Measurements from ENCODE around the gene WNT1. TPM values are rescaled to one million over a fixed set of nuclear protein-coding genes. Genes with fewer than 3 reads are reported as not detected.
A peak's percentile ranks its signal among the peaks of the same experiment; 100 is the strongest.

Gene WNT1
- total RNA-seq, 2 experiments from 2014 or later, result not detected

DNA sequence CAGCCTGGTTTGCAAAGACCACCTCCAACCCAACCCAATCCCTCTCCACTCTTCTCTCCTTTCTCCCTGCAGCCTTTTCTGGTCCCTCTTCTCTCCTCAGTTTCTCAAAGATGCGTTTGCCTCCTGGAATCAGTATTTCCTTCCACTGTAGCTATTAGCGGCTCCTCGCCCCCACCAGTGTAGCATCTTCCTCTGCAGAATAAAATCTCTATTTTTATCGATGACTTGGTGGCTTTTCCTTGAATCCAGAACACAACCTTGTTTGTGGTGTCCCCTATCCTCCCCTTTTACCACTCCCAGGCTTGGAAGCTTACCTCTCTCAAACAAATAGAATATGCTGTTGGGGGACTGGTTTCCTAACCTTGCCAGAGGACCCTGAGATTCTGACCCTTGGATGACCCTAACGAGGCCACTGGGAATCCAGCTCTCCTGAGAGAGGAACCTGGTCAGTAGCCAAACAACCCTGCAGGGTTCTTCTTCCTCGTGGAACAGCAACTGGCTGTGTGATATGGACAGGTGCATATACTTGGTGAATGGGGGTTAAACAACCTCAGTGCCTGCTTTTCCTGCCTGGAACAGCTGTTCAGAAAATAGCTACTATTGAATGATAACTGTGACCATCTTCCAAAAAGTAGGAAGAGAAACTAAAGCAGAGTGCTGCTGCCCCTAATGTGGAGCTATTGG lies 4.4 kb downstream of the WNT1 start:
- no peak for DNase-seq
- peaks cover 72% of the 10 kb centered on the region for H3K27me3 Mint-ChIP-seq
- H3K27ac Mint-ChIP-seq, result no peak overlapping the region
- H3K4me1 Mint-ChIP-seq, result peaks cover 37% of the 10 kb centered on the region
- no peaks in the 10 kb centered on the region for H3K36me3 Mint-ChIP-seq
- no peaks in the 10 kb centered on the region for H3K9me3 Mint-ChIP-seq
- no peak overlapping the region for H3K4me3 Mint-ChIP-seq

DNA sequence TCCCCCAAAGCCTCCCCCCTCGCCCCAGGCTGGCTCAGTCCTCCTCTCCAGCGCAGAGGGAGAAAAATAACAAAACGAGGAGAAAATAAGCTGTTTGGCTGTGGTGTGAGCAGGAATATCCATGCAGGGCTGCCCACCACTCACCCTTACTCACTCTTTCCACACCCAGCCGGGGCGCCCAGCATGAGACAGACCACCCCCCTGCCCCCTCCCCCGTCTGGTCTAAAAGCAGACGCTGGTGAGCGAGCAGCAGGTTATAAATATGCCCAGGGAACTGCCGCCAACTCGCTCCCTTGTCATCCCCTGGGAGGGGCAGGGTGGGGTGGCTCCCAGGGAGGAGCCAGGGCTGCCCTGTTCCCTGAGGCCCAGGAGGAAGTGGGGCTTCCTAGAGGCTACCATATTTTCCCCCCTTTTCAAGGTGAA lies 7.4 kb downstream of the WNT1 start:
- Mint-ChIP-seq H3K27ac (no peak overlapping the region), H3K27me3 (peaks cover 73% of the 10 kb centered on the region), H3K36me3 (no peaks in the 10 kb centered on the region), H3K4me3 (no peak overlapping the region), H3K4me1 (peaks cover 21% of the 10 kb centered on the region), H3K9me3 (no peaks in the 10 kb centered on the region)
- no peak for DNase-seq

- H3K27me3 Mint-ChIP-seq, result peaks cover 72% of the 10 kb centered on the region
- no peak for DNase-seq
- H3K4me1 Mint-ChIP-seq, result peaks cover 18% of the 10 kb centered on the region
- H3K9me3 Mint-ChIP-seq, result no peaks in the 10 kb centered on the region
- no peak overlapping the region for H3K4me3 Mint-ChIP-seq
- H3K36me3 Mint-ChIP-seq, result no peaks in the 10 kb centered on the region
- H3K27ac Mint-ChIP-seq, result no peak overlapping the region
Measured at GRCh38 chr12:48985901-48986300, 7.8 kb downstream of the WNT1 start.

- no peak overlapping the region for H3K27ac Mint-ChIP-seq
- no peaks in the 10 kb centered on the region for H3K9me3 Mint-ChIP-seq
- H3K4me3 Mint-ChIP-seq, result no peak overlapping the region
- peaks cover 10% of the 10 kb centered on the region for H3K4me1 Mint-ChIP-seq
- peaks cover 64% of the 10 kb centered on the region for H3K27me3 Mint-ChIP-seq
- DNase-seq, result no peak
- no peaks in the 10 kb centered on the region for H3K36me3 Mint-ChIP-seq
Measured at GRCh38 chr12:48986720-48987291, 8.7 kb downstream of the WNT1 start.

- Mint-ChIP-seq H3K27me3 (peaks cover 52% of the 10 kb centered on the region), H3K9me3 (no peaks in the 10 kb centered on the region), H3K27ac (no peak overlapping the region), H3K4me3 (no peak overlapping the region), H3K4me1 (peaks cover 3% of the 10 kb centered on the region), H3K36me3 (no peaks in the 10 kb centered on the region)
- DNase-seq, result peak; percentile 68
Measured at GRCh38 chr12:48988030-48988649, 10.0 kb downstream of the WNT1 start.

DNA sequence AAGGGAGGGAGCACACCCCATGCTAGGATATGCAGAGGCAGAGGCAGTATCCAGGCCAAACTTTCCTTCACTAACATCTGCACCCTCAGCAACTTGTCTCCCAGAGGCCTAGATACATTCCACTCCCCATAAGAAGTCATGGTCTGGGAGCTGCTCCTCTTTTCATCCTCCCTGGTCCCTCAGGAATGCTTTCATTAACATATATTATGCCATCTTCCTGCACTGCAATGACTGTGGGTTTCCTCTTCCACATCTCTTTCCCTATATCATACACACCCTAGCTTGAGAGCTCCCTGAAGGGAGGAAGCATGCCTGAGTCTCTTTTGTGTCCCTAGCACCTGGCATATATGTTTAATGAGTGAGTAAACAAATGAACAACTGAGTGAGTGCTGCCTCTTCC lies 12.4 kb downstream of the WNT1 start:
- no peaks in the 10 kb centered on the region for H3K9me3 Mint-ChIP-seq
- H3K4me3 Mint-ChIP-seq, result no peak overlapping the region
- H3K36me3 Mint-ChIP-seq, result no peaks in the 10 kb centered on the region
- H3K27me3 Mint-ChIP-seq, result peaks cover 59% of the 10 kb centered on the region
- no peak for DNase-seq
- no peak overlapping the region for H3K27ac Mint-ChIP-seq
- H3K4me1 Mint-ChIP-seq, result peaks cover 7% of the 10 kb centered on the region

DNA sequence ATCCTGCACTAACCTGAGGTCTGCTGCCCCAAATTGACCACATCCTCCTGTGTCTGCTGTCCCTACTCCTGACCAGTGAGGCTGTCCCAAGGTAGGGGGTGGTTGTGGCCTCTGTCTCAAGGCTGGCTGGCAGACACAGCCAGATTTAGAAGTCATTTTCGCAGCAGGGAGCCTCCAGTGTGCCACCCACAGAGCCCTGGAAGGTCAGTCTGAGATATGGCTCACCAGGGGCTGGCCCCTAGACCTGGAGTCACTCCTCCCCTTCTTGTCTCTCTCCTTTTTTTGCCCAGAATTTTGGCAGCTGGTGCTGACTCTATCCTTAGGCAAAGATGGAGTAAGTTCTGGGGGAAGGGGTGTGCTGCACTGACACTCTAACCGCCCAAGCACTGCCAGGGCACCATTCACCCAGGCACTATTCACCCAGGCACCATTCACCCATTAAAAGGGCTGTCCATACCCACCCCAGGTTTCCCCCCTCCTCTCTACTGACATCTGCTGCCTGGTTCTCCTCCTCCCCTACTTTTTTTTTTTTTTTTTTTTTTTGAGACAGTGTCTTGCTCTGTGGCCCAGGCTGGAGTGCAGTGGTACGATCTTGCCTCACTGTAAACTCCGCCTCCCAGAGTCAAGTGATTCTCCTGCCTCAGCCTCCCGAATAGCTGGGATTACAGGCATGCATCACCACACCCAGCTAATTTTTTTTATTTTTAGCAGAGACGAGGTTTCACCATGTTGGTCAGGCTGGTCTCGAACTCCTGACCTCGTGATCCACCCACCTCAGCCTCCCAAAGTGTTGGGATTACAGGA lies 13.3 kb downstream of the WNT1 start:
- no peaks in the 10 kb centered on the region for H3K36me3 Mint-ChIP-seq
- no peaks in the 10 kb centered on the region for H3K9me3 Mint-ChIP-seq
- H3K27ac Mint-ChIP-seq, result no peak overlapping the region
- no peak for DNase-seq
- H3K4me1 Mint-ChIP-seq, result peaks cover 7% of the 10 kb centered on the region
- H3K4me3 Mint-ChIP-seq, result no peak overlapping the region
- peaks cover 66% of the 10 kb centered on the region for H3K27me3 Mint-ChIP-seq

DNA sequence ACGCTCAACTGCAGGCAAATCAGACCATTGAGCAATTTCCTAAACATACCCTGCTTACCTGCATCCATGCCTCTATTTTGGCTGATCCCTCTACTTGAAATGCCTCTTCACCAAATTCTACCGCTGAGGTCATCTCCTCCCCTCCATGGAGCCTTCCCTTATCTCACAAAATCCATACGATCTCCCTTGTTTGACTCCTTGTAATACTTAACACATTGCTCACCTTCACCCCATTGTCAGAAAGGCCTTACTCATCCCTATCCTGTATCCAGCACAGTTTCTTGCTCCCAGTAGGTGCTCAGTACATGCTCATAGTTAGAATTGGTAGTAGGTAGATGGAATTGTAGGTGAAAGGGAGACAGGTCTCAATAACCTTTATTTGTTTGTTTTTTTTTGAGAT lies 15.7 kb downstream of the WNT1 start:
- DNase-seq, result no peak
- Mint-ChIP-seq H3K9me3 (no peaks in the 10 kb centered on the region), H3K4me1 (peaks cover 15% of the 10 kb centered on the region), H3K27me3 (peaks cover 66% of the 10 kb centered on the region), H3K4me3 (no peak overlapping the region), H3K27ac (no peak overlapping the region), H3K36me3 (no peaks in the 10 kb centered on the region)

DNA sequence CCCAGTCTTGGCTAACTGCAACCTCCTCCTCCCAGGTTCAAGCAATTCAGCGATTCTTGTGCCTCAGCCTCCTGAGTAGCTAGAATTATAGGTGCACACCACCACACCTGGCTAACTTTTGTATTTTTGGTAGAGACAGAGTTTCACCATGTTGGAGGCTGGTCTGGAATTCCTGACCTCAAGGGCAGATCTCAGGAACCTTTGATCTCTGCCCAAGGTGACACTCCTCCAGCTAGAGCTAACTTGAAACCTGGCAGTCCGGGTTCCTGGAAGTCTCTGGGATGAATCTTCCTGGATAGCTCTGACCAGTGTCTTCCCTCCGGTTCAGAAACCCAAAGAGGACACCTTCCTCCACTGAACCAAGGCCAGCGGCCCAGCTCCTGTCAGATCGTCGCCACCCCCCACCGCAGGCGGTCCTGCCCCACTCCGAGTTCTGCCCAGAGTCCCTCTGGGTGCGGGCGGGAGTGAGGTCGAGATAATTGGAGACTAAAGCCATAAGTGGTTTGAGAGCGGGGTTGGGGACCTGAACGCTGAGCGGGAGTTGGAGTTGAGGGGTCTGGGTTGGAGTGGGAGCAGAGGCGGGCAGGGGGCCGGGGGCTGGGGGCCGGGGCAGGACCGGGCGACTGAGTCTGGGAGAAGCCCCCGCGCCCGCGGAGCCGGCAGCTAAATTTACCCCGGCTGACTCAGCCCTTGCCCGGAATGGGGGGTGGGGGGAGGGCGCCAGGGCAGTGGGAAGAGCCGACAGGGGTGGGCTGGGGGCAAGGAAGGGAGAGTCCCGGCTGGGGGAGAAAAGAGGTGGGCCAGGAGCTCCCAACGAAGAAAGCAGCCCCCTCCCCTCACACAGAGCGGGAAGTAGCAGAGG lies 16.3 kb downstream of the WNT1 start:
- Mint-ChIP-seq H3K36me3 (no peaks in the 10 kb centered on the region), H3K4me3 (no peak overlapping the region), H3K9me3 (no peaks in the 10 kb centered on the region), H3K4me1 (peaks cover 17% of the 10 kb centered on the region), H3K27me3 (peaks cover 62% of the 10 kb centered on the region), H3K27ac (no peak overlapping the region)
- DNase-seq, result no peak

GRCh38 chr12:48995086-48995879 lies 17.2 kb downstream of the WNT1 start:
- H3K36me3 Mint-ChIP-seq, result peaks cover under 1% of the 10 kb centered on the region
- H3K27me3 Mint-ChIP-seq, result peaks cover 62% of the 10 kb centered on the region
- DNase-seq, result peak; percentile 55
- H3K4me3 Mint-ChIP-seq, result no peak overlapping the region
- H3K4me1 Mint-ChIP-seq, result peaks cover 25% of the 10 kb centered on the region
- no peaks in the 10 kb centered on the region for H3K9me3 Mint-ChIP-seq
- no peak overlapping the region for H3K27ac Mint-ChIP-seq

GRCh38 chr12:48996794-48997718 lies 18.9 kb downstream of the WNT1 start:
- Mint-ChIP-seq H3K9me3 (no peaks in the 10 kb centered on the region), H3K27ac (no peak overlapping the region), H3K27me3 (peaks cover 69% of the 10 kb centered on the region), H3K36me3 (peaks cover 15% of the 10 kb centered on the region), H3K4me3 (peak overlapping the region; percentile 26), H3K4me1 (peaks cover 27% of the 10 kb centered on the region)
- DNase-seq, result peak; percentile 65

- peaks cover 69% of the 10 kb centered on the region for H3K27me3 Mint-ChIP-seq
- peak overlapping the region; percentile 26 for H3K4me3 Mint-ChIP-seq
- peaks cover 27% of the 10 kb centered on the region for H3K4me1 Mint-ChIP-seq
- H3K36me3 Mint-ChIP-seq, result peaks cover 23% of the 10 kb centered on the region
- peak; percentile 61 for DNase-seq
- no peak overlapping the region for H3K27ac Mint-ChIP-seq
- no peaks in the 10 kb centered on the region for H3K9me3 Mint-ChIP-seq
Measured at GRCh38 chr12:48997719-48998496, 19.8 kb downstream of the WNT1 start.

Data from activated naive CD8-positive, alpha-beta T cell treated with anti-CD3 and anti-CD28 coated beads for 36 hours (primary cell).